Fibroblast of skin of right biceps (primary cell): ENCODE measurements around the gene CFAP119.
"Not testable (repeated sequence)": the region's sequence is repeated elsewhere in the genome, so short reads cannot be mapped to it uniquely, and the experiment has no call there.

Source experiments
- DNase-seq: peaks from one replicate; pipeline ENCODE4 v3.0.0-alpha.2; 2013

The CFAP119 gene

GRCh38 chr16:30761928-30762902 lies at the start of gene CFAP119, which contains the start of gene RNF40:
CFAP119 (minus strand) TSS chr16:30762062; CDS start chr16:30761748, 314 bp downstream.
RNF40 (plus strand) TSS chr16:30762322; CDS start chr16:30762546, 224 bp downstream.
- peak; percentile 98 for DNase-seq

GRCh38 chr16:30809675-30810074 lies 47.8 kb upstream of the CFAP119 start:
- DNase-seq, result not testable (repeated sequence)

GRCh38 chr16:30808890-30809426 lies 47.1 kb upstream of the CFAP119 start:
- DNase-seq, result not testable (repeated sequence)

GRCh38 chr16:30808146-30808545 lies 46.3 kb upstream of the CFAP119 start:
- DNase-seq, result no peak

- DNase-seq, result peak; percentile 81
These were observed 43.7 kb upstream of the CFAP119 start for GRCh38 chr16:30805370-30806169.

GRCh38 chr16:30805056-30805369 lies 43.2 kb upstream of the CFAP119 start:
- no peak for DNase-seq

- DNase-seq, result no peak
These were observed 41.1 kb upstream of the CFAP119 start for GRCh38 chr16:30802936-30803335.

- no peak for DNase-seq
These were observed 35.9 kb upstream of the CFAP119 start for GRCh38 chr16:30797670-30798309.

GRCh38 chr16:30794634-30795033 lies 32.8 kb upstream of the CFAP119 start:
- DNase-seq, result no peak

- no peak for DNase-seq
These were observed 31.7 kb upstream of the CFAP119 start for GRCh38 chr16:30793508-30794069.

GRCh38 chr16:30787613-30788378 lies 25.9 kb upstream of the CFAP119 start:
- no peak for DNase-seq

GRCh38 chr16:30786936-30787612 lies 25.2 kb upstream of the CFAP119 start, which contains the start of gene ZNF629:
ZNF629 (minus strand) TSS chr16:30787205; CDS start chr16:30784482, 2,723 bp downstream.
- DNase-seq, result peak; percentile 77

- peak; percentile 69 for DNase-seq
These were observed 24.5 kb upstream of the CFAP119 start for GRCh38 chr16:30786115-30786935.

- no peak for DNase-seq
These were observed 23.6 kb upstream of the CFAP119 start for GRCh38 chr16:30785126-30786106.

GRCh38 chr16:30784215-30784614 lies 22.4 kb upstream of the CFAP119 start:
- no peak for DNase-seq

- no peak for DNase-seq
These were observed 21.6 kb upstream of the CFAP119 start for GRCh38 chr16:30783280-30784109.

- no peak for DNase-seq
These were observed 20.8 kb upstream of the CFAP119 start for GRCh38 chr16:30782486-30783279.
